ENCODE measurements around the gene SLC25A3. TPM values are rescaled to one million over a fixed set of nuclear protein-coding genes. Genes with fewer than 3 reads are reported as not detected.

Gene SLC25A3
- total RNA-seq, 1 experiment from 2014 or later = 733 TPM

DNA sequence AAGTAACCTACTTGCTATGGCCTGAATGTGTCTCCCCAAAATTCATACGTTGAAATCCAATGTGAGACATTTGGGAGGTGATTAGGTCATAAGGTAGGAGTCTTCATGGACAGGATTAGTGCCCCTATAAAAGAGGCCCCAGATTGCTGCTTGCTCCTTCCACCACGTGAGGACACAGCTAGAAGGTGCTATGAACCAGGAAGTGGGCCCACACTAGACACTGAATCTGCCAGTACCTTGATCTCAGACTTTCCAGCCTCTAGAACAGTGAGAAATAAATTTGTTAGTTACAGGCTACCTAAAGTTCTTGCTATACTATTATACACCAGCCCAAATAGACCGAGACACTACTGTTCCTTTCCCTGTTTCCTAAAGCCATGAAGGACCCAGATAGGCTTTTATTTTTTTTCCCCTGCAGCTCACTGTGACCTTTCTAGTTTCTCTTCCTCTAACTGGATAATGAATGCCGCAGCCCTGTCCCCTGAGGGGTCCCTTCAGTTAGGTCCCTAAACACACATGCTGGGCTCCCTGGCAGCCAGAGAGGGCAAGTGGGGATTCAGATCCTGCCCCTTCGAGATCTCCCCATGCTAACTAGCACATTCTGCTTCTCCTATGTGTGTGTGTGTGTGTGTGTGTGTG is 19.3 kb downstream of the SLC25A3 start:
- POLR2A ChIA-PET = interaction anchor here (0.6 kb wide), 1 partner anchor 16 kb away, joined by 3 read pairs; no protein-coding TSS in a partner anchor
- no peaks in the 10 kb centered on the region for H3K9me3 Mint-ChIP-seq
- no peaks in the 10 kb centered on the region for H3K4me1 Mint-ChIP-seq
- CTCF ChIA-PET = no interaction called here
- H3K27me3 Mint-ChIP-seq (ENCODE audit: low read depth) = no peaks in the 10 kb centered on the region
- DNase-seq (ENCODE audit: low spot score) (no peak), ATAC-seq (peak; percentile 39)
- no peaks in the 10 kb centered on the region for H3K36me3 Mint-ChIP-seq
- H3K4me3 Mint-ChIP-seq = no peak overlapping the region
- TF ChIP-seq, protein P1, sequence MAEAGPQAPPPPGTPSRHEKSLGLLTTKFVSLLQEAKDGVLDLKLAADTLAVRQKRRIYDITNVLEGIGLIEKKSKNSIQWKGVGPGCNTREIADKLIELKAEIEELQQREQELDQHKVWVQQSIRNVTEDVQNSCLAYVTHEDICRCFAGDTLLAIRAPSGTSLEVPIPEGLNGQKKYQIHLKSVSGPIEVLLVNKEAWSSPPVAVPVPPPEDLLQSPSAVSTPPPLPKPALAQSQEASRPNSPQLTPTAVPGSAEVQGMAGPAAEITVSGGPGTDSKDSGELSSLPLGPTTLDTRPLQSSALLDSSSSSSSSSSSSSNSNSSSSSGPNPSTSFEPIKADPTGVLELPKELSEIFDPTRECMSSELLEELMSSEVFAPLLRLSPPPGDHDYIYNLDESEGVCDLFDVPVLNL (CRISPR knock-in tag; IDR thresholded peaks at IDR 0.05; ENCODE audit: borderline replicate concordance, low read depth) = no peak
- TF ChIP-seq TCF7 (CRISPR knock-in tag; IDR thresholded peaks at IDR 0.05; ENCODE audit: low read depth) (no peak), EMX1 (CRISPR knock-in tag; IDR thresholded peaks at IDR 0.05) (no peak), ATF1 (CRISPR knock-in tag; IDR thresholded peaks at IDR 0.05) (no peak), PRRX2 (CRISPR knock-in tag; IDR thresholded peaks at IDR 0.05) (no peak), SMAD4 (CRISPR knock-in tag; IDR thresholded peaks at IDR 0.05) (no peak), TP53 (CRISPR knock-in tag; IDR thresholded peaks at IDR 0.05) (no peak), TEAD1 (CRISPR knock-in tag; IDR thresholded peaks at IDR 0.05) (no peak), FOXJ3 (CRISPR knock-in tag; IDR thresholded peaks at IDR 0.05; ENCODE audit: borderline replicate concordance) (no peak), ZNF219 (CRISPR knock-in tag; IDR thresholded peaks at IDR 0.05; ENCODE audit: borderline replicate concordance) (no peak)
- TF ChIP-seq, protein P2, sequence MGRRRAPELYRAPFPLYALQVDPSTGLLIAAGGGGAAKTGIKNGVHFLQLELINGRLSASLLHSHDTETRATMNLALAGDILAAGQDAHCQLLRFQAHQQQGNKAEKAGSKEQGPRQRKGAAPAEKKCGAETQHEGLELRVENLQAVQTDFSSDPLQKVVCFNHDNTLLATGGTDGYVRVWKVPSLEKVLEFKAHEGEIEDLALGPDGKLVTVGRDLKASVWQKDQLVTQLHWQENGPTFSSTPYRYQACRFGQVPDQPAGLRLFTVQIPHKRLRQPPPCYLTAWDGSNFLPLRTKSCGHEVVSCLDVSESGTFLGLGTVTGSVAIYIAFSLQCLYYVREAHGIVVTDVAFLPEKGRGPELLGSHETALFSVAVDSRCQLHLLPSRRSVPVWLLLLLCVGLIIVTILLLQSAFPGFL (CRISPR knock-in tag; IDR thresholded peaks at IDR 0.05; ENCODE audit: borderline replicate concordance) = no peak
- TF ChIP-seq, protein P3, sequence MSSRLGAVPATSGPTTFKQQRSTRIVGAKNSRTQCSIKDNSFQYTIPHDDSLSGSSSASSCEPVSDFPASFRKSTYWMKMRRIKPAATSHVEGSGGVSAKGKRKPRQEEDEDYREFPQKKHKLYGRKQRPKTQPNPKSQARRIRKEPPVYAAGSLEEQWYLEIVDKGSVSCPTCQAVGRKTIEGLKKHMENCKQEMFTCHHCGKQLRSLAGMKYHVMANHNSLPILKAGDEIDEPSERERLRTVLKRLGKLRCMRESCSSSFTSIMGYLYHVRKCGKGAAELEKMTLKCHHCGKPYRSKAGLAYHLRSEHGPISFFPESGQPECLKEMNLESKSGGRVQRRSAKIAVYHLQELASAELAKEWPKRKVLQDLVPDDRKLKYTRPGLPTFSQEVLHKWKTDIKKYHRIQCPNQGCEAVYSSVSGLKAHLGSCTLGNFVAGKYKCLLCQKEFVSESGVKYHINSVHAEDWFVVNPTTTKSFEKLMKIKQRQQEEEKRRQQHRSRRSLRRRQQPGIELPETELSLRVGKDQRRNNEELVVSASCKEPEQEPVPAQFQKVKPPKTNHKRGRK (CRISPR knock-in tag; IDR thresholded peaks at IDR 0.05; ENCODE audit: borderline replicate concordance) = no peak
- TF ChIP-seq, protein P4, sequence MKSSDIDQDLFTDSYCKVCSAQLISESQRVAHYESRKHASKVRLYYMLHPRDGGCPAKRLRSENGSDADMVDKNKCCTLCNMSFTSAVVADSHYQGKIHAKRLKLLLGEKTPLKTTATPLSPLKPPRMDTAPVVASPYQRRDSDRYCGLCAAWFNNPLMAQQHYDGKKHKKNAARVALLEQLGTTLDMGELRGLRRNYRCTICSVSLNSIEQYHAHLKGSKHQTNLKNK (CRISPR knock-in tag; IDR thresholded peaks at IDR 0.05) = no peak
- TF ChIP-seq, protein P5, sequence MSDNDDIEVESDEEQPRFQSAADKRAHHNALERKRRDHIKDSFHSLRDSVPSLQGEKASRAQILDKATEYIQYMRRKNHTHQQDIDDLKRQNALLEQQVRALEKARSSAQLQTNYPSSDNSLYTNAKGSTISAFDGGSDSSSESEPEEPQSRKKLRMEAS (CRISPR knock-in tag; IDR thresholded peaks at IDR 0.05) = no peak
- TF ChIP-seq, protein P6, sequence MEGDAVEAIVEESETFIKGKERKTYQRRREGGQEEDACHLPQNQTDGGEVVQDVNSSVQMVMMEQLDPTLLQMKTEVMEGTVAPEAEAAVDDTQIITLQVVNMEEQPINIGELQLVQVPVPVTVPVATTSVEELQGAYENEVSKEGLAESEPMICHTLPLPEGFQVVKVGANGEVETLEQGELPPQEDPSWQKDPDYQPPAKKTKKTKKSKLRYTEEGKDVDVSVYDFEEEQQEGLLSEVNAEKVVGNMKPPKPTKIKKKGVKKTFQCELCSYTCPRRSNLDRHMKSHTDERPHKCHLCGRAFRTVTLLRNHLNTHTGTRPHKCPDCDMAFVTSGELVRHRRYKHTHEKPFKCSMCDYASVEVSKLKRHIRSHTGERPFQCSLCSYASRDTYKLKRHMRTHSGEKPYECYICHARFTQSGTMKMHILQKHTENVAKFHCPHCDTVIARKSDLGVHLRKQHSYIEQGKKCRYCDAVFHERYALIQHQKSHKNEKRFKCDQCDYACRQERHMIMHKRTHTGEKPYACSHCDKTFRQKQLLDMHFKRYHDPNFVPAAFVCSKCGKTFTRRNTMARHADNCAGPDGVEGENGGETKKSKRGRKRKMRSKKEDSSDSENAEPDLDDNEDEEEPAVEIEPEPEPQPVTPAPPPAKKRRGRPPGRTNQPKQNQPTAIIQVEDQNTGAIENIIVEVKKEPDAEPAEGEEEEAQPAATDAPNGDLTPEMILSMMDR (IDR thresholded peaks at IDR 0.05) = no peak
- H3K27ac Mint-ChIP-seq = no peak overlapping the region

DNA sequence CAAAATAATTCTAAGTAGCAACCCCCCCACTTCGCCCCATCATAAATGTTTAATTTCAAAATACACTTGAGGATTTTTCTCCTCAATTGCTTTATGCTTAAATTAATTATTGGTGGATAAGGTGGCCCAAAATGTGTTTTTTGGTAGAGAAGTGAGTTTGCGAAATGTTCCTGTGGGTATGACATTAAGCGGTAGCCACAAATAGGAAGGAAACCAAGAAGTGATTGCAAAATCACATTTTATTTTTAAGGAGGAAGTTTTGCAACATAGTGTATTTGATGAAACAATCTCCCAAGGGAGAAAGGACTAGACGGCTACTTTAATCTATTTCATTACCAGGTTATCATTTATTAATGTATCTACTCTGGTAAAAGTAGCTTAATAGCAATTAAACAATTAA is 25.5 kb downstream of the SLC25A3 start:
- Mint-ChIP-seq H3K4me3 (no peak overlapping the region), H3K4me1 (no peaks in the 10 kb centered on the region), H3K9me3 (no peaks in the 10 kb centered on the region), H3K36me3 (no peaks in the 10 kb centered on the region), H3K27ac (no peak overlapping the region), H3K27me3 (ENCODE audit: low read depth) (no peaks in the 10 kb centered on the region)
- no peak for ATAC-seq
- POLR2A ChIA-PET = no interaction called here
- DNase-seq (ENCODE audit: low spot score) = no peak
- TF ChIP-seq, protein P7, sequence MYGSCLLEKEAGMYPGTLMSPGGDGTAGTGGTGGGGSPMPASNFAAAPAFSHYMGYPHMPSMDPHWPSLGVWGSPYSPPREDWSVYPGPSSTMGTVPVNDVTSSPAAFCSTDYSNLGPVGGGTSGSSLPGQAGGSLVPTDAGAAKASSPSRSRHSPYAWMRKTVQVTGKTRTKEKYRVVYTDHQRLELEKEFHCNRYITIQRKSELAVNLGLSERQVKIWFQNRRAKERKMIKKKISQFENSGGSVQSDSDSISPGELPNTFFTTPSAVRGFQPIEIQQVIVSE (CRISPR knock-in tag; IDR thresholded peaks at IDR 0.05; ENCODE audit: borderline replicate concordance) = no peak
- no peak for TF ChIP-seq SMAD3 (CRISPR knock-in tag; IDR thresholded peaks at IDR 0.05; ENCODE audit: borderline replicate concordance)
- TF ChIP-seq, protein P8, sequence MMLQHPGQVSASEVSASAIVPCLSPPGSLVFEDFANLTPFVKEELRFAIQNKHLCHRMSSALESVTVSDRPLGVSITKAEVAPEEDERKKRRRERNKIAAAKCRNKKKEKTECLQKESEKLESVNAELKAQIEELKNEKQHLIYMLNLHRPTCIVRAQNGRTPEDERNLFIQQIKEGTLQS (CRISPR knock-in tag; conservative IDR thresholded peaks at IDR 0.05) = no peak
- TF ChIP-seq, protein P9, sequence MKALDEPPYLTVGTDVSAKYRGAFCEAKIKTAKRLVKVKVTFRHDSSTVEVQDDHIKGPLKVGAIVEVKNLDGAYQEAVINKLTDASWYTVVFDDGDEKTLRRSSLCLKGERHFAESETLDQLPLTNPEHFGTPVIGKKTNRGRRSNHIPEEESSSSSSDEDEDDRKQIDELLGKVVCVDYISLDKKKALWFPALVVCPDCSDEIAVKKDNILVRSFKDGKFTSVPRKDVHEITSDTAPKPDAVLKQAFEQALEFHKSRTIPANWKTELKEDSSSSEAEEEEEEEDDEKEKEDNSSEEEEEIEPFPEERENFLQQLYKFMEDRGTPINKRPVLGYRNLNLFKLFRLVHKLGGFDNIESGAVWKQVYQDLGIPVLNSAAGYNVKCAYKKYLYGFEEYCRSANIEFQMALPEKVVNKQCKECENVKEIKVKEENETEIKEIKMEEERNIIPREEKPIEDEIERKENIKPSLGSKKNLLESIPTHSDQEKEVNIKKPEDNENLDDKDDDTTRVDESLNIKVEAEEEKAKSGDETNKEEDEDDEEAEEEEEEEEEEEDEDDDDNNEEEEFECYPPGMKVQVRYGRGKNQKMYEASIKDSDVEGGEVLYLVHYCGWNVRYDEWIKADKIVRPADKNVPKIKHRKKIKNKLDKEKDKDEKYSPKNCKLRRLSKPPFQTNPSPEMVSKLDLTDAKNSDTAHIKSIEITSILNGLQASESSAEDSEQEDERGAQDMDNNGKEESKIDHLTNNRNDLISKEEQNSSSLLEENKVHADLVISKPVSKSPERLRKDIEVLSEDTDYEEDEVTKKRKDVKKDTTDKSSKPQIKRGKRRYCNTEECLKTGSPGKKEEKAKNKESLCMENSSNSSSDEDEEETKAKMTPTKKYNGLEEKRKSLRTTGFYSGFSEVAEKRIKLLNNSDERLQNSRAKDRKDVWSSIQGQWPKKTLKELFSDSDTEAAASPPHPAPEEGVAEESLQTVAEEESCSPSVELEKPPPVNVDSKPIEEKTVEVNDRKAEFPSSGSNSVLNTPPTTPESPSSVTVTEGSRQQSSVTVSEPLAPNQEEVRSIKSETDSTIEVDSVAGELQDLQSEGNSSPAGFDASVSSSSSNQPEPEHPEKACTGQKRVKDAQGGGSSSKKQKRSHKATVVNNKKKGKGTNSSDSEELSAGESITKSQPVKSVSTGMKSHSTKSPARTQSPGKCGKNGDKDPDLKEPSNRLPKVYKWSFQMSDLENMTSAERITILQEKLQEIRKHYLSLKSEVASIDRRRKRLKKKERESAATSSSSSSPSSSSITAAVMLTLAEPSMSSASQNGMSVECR (CRISPR knock-in tag; IDR thresholded peaks at IDR 0.05; ENCODE audit: borderline replicate concordance) = no peak
- TF ChIP-seq NFE2L1 (CRISPR knock-in tag; IDR thresholded peaks at IDR 0.05) = no peak
- TF ChIP-seq TEAD1 (CRISPR knock-in tag; IDR thresholded peaks at IDR 0.05) = no peak
- no peak for TF ChIP-seq NR1H2 (CRISPR knock-in tag; IDR thresholded peaks at IDR 0.05)
- TF ChIP-seq ATF1 (CRISPR knock-in tag; IDR thresholded peaks at IDR 0.05) = no peak
- no peak for TF ChIP-seq CREB1 (CRISPR knock-in tag; IDR thresholded peaks at IDR 0.05)
- TF ChIP-seq NR2C2 (CRISPR knock-in tag; IDR thresholded peaks at IDR 0.05) = no peak
- CTCF ChIA-PET = interaction anchor here (1.1 to 1.2 kb wide), 2 partner anchors 47 to 52 kb away, joined by 3 to 4 read pairs; no protein-coding TSS in a partner anchor
